Transverse colon (tissue), 4 donors: ENCODE results near the gene LGALS3BP.

Source experiments
- EP300 ChIP-seq: sonication (generic); formaldehyde crosslinking; IDR thresholded peaks from one replicate; pipeline ENCODE4 v1.6.1; 2017; ENCODE audit warnings: antibody characterized with exemption, low read depth
- POLR2A ChIP-seq: fragments of 450-650 bp; IDR thresholded peaks from one replicate; pipeline ENCODE4 v1.6.1; 2016; ENCODE audit warnings: antibody characterized with exemption, mild to moderate bottlenecking, moderate library complexity
- POLR2AphosphoS5 ChIP-seq, 3 donors: sonication (generic); formaldehyde crosslinking; IDR thresholded peaks; one replicate each; pipeline ENCODE4 v1.6.1; 2016; ENCODE audit warnings: antibody characterized with exemption in 3 of 3
- TF ChIP-seq, protein P1 (sequence below), 5 experiments: fragments of 200-600 bp in 3 of 5; fragments of 450-650 bp in 2 of 5; sonication (generic) in 3 of 5; IDR thresholded peaks; 1 replicate in 2 of 5; 2 replicates in 3 of 5; pipeline ENCODE4 v1.5.1; 2016 to 2017; ENCODE audit warnings: antibody characterized with exemption in 5 of 5, inconsistent platforms in 3 of 5, mild to moderate bottlenecking in 2 of 5, moderate library complexity in 1 of 5

DNA sequence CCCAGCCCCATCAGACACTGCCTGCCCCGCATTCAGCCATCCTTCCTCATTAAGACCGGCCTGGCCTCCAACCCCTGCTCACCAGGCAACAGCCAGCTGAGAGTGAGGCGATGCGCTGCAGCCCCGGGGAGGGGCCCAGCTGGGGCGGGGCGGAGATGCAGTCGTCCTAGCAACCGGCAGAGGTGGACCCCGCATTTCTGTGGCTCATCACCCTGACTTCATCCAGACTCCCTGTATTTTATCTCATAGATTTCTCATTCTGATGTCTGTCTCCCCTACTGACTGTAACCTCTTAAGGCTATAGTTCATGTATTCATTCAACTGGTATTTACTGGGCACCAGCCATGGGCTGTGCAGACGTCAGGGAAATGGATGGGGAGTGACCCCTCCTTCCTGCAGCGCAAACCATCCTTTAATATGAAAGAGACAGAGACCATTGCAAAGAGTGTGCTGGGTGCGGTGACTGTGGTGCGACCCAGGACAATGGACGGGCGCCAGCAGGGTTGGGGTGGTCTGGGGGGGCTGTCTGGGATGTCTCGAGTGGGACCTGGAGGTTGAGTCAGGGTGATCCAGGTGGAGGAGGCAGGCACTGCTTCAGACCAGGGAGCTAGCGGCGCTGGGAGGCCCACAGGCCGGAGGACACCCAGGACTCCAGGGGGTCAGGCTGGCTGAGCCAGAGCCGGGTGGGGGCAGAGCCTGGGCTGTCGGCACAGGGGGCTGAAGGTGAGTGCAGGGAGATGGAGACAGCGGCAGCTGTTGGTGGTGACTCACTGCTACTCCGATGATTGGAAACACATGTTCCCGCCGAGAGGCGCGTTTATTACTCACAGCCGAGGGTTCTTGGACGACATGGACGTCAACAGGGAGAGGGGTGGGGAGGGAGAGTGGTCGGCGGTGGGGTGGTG is 44.1 kb downstream of the LGALS3BP start:
- TF ChIP-seq, protein P1, sequence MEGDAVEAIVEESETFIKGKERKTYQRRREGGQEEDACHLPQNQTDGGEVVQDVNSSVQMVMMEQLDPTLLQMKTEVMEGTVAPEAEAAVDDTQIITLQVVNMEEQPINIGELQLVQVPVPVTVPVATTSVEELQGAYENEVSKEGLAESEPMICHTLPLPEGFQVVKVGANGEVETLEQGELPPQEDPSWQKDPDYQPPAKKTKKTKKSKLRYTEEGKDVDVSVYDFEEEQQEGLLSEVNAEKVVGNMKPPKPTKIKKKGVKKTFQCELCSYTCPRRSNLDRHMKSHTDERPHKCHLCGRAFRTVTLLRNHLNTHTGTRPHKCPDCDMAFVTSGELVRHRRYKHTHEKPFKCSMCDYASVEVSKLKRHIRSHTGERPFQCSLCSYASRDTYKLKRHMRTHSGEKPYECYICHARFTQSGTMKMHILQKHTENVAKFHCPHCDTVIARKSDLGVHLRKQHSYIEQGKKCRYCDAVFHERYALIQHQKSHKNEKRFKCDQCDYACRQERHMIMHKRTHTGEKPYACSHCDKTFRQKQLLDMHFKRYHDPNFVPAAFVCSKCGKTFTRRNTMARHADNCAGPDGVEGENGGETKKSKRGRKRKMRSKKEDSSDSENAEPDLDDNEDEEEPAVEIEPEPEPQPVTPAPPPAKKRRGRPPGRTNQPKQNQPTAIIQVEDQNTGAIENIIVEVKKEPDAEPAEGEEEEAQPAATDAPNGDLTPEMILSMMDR (IDR thresholded peaks at IDR 0.05): no peak
- TF ChIP-seq EP300 (no peak), POLR2A (no peak), POLR2AphosphoS5 (IDR thresholded peaks at IDR 0.05) (peak; percentile 31 to 75 (median 63))
